ENCODE measurements around the gene TSSK2.
"Not testable (repeated sequence)": the region's sequence is repeated elsewhere in the genome, so short reads cannot be mapped to it uniquely, and the experiment has no call there.

The TSSK2 gene

DNA sequence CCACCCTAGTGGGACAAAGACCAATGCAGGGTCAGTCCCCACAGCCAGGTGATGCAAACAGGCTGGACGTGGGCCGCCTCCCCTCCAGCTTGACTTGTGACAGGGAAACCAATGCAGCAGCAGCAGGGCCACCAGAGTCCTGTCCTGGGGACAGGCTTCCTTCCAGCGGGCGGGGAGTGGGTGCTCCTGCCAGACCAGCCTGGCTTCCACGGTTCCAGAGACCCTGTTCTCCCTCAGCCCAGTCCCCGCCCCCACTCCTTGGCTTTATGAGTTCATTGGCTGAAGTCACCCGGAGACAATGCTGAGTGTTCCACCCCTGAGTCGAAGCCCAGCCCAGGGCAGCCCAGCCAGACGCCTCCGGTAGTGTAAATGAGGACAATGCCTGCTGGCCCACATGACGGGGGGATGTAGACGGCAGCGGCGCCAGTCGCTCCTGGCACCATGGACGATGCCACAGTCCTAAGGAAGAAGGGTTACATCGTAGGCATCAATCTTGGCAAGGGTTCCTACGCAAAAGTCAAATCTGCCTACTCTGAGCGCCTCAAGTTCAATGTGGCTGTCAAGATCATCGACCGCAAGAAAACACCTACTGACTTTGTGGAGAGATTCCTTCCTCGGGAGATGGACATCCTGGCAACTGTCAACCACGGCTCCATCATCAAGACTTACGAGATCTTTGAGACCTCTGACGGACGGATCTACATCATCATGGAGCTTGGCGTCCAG, at the start of gene TSSK2:
TSSK2 (plus strand) TSS at position 350 of the 726 bp plus-strand sequence; CDS start at position 442, 92 bp downstream.
- DNase-seq = no peak

DNA sequence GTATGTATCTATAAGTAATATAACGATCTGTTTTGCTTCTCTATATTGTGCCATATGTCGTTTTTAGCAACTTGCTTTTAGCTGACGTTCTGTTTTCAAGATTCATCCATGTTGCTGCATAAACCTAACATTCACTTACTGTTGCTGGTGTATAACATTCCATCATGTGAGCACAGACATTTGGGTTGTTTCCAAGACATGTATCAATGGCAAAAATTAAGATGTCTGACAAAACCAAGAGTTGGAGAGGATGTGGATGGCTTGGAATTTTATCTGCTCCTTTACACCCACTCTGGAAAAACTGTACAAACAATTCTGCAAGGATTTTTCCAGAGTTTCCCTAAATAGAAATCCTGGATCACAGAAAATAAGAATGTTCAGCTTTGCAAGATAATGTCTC, 49.8 kb upstream of the TSSK2 start:
- DNase-seq = no peak

- no peak for DNase-seq
These were observed 49.0 kb upstream of the TSSK2 start for GRCh38 chr22:19082101-19082500.

DNA sequence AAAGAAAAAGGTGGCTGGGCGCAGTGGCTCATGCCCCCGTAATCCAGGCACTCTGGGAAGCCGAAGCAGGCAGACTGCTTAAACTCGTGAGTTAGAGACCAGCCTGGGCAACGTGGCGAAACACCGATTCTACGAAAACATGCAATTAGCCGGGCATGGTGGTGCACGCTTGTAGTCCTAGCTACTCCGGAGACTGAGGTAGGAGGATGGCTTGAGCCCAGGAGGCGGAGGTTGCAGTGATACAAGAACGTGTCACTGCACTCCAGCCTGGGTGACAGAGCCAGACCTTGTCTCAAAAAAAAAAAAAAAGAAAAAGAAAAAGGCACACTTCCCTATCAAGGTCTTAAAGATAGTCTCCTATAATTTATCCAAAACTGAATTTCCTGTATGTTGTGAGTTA, 48.3 kb upstream of the TSSK2 start:
- DNase-seq = no peak

GRCh38 chr22:19084126-19084525, 47.0 kb upstream of the TSSK2 start:
- DNase-seq = not testable (repeated sequence)

DNA sequence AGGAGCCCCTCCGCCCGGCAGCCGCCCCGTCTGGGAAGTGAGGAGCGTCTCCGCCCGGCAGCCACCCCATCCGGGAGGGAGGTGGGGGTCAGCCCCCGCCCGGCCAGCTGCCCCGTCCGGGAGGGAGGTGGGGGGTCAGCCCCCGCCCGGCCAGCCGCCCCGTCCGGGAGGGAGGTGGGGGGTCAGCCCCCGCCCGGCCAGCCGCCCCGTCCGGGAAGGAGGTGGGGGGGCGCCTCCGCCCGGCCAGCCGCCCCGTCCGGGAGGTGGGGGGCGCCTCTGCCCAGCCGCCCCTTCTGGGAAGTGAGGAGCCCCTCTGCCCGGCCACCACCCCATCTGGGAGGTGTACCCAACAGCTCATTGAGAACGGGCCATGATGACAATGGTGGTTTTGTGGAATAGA, 46.5 kb upstream of the TSSK2 start:
- not testable (repeated sequence) for DNase-seq

DNA sequence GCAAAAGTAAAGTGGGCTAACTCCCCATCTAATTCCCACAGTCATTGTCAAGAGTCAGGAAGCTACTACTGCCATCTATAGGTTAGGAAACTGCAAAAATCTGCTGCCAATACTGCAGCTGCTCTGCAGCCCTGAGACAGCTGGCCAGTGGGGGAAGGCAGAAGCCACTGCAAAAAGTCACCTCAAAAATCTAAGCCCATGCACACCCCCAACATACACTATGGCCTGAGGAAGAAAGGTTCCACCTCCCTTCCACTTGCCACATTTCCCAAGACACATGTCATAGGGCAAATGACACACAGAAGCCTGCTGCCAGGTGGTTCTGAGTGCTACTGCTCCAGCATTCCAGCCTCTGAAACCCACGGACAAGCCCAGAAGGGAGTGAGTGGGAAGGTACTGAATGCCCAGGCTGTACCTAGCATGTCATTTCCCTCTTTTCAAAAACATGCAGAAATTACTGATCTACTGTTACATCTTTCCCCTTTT, 45.8 kb upstream of the TSSK2 start:
- DNase-seq = no peak

GRCh38 chr22:19086417-19086816, 44.7 kb upstream of the TSSK2 start:
- no peak for DNase-seq

GRCh38 chr22:19086896-19087295, 44.2 kb upstream of the TSSK2 start:
- DNase-seq = no peak

- no peak for DNase-seq
These were observed 42.1 kb upstream of the TSSK2 start for GRCh38 chr22:19088866-19089595.

GRCh38 chr22:19090183-19090582, 40.9 kb upstream of the TSSK2 start:
- DNase-seq = no peak

DNA sequence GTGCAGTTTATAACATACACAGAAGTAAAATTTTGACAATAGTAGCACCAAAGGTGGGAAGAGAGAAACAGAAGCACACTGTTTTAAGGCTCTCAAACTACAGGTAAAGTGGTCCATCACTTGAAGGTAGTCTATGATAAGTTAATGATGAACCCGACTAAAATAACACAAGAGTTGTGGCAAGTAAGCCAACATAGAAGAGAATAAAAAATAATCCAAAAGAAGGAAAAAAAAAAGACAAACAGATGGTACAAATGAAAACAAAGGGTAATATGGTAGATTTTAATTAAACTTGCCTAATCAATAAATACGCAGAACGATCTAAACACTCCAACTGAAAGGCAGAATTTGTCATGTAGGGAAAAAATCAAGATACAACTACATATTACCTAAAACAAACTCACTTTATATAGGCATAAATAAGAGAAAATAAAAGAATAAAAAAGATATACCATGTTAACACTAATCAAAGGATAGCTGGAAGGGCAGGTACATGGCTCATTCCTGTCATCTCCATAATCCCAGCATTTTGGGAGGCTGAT, 40.5 kb upstream of the TSSK2 start:
- DNase-seq = no peak

GRCh38 chr22:19092725-19093124, 38.4 kb upstream of the TSSK2 start:
- DNase-seq = no peak

DNA sequence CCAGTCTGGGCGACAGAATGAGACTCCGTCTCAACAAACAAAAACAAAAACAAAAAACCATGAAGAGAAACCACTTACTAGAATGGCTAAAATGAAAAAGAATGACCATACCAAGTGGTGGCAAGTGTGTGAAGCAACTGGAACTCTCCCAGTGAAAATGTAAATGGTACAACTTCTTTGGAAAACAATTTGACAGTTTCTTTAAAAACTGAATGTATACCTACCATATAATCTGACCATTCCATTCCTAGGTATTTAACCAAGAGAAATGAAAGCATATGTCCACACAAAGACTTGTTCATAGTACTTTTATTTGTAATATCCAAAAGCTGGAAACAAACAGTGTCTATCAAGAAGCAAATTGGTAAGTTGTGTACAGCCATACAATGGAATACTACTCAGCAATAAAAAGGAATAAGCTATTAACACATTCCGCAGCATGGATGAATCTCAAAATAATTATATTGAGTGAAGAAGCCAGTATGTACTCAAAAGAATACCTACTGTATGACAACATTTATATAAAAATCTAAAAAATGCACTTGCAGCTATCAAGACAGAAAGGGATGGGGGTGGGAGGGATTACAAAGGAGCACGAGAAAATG, 36.6 kb upstream of the TSSK2 start:
- no peak for DNase-seq

DNA sequence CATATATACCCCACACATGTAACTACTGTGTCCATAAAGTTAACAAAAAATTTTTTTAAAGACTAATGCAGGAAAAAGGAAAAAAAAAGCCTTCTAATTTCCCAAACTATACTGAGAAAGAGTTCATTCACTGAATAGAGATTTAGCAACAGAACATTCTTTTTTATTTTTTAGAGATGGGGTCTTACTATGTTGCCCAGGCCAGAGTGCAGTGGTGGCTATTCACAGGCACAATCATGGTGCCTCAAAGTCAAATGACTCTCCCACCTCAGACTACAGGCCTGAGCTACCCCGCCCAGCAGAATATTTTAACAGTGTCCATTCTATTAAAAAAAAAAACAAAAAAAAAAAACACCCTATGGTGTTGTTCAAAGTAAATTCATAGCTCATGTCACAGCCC, 34.6 kb upstream of the TSSK2 start:
- no peak for DNase-seq

GRCh38 chr22:19097518-19097917, 33.6 kb upstream of the TSSK2 start:
- DNase-seq = no peak

DNA sequence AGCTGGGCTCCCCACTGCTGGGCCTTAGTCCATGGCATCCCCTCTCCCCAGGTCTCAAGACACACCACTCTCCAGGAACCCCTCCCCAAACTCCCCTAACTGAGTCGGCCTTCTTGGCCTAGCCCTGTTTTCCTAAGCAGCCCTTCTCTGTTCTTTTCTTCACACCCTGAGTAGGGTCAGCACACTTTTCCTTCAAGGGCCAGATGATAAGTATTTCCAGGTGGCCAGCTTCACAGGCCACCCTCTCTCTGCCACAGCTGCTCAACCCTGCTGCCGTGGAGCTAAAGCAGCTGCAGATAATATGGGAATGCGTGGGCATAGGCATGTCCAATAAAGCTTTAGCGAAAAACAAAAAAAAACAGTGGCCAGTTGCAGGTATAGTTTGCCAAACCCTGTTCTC, 33.0 kb upstream of the TSSK2 start:
- no peak for DNase-seq

GRCh38 chr22:19103880-19104821, 27.0 kb upstream of the TSSK2 start:
- no peak for DNase-seq

- DNase-seq = no peak
These were observed 25.7 kb upstream of the TSSK2 start for GRCh38 chr22:19105456-19105855.

DNA sequence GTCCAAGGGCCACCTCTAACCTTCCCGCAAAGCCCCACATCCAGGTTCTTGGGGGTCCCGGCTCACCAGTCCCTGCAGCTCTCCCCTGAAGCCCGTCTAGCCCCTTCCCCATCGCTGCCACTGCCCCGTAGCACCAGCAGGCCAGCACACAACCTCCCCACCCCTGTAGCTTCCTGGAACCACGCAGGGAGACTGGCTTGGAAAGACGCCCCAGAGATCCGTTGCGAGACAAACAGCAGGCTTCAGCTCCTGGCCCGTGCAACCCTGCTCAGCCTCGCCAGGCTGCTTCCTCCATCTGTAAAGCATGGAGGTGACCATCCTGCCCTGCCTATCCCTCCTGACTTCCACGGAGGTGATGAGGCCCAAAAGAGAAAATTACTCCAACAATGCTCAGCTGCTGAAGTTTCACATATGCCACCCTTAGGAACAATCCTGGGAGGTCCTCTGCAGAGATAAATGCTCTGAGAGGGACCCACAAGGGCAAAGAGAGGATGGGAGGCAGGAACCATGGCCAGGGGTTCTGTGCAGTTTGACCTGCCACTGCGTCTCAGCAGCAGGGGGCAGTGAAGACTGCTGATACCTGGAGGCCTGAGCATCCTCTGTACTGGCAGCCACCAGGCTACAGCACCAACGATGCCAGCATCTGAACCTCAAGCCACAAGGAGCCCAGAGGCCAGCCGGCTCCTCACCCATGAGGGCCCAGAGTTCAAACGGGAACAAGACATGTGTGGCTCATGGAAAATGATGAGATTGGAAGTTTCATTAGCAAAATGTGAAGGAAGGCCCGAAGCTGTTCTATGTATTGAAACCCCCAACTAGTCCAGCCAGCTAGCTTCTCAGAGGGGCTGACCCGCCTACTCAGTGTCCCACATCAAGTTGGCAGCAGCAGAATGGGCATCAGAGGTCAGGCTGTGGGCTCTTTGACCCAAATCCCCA, 25.0 kb upstream of the TSSK2 start:
- DNase-seq = no peak
